HepG2 (cell line): ENCODE results near the gene RNU4-1. TPM values are rescaled to one million over a fixed set of nuclear protein-coding genes. Genes with fewer than 3 reads are reported as not detected.
"Not testable (repeated sequence)": the region's sequence is repeated elsewhere in the genome, so short reads cannot be mapped to it uniquely, and the experiment has no call there.

Source experiments
- ATAC-seq: fragments of 200-7000 bp; cut with Tn5 transposase; 3 replicates; pipeline ENCODE4 v1.9.1; 2020; ENCODE audit warnings: mild to moderate bottlenecking, moderate library complexity
- BruUV-seq: library from RNA; stranded (reverse); fragments of 400-500 nt; replicated peaks from 2 replicates; lab custom pipeline; 2021; lab: Mats Ljungman, UMichigan
- CTCF ChIA-PET: fragments of 300-600 bp; formaldehyde crosslinking; extraction: SDS; loops from one replicate; lab custom pipeline; 2021; ENCODE audit warnings: low total read pairs, inconsistent platforms, low intra/inter-chr PET ratio; lab: Yijun Ruan, JAX
- POLR2A ChIA-PET: fragments of 350-600 bp; sonication (Branson Sonifier 250); formaldehyde crosslinking; loops from one replicate; lab custom pipeline; 2020; ENCODE audit warnings: antibody characterized with exemption, inconsistent platforms; lab: Yijun Ruan, JAX
- DNase-seq: peaks from one replicate; pipeline ENCODE4 v3.0.0-alpha.2; 2015; ENCODE audit warnings: low spot score
- FAIRE-seq: peaks from 3 replicates; lab custom pipeline; 2011; peaks lifted over from hg19 to GRCh38; lab: Jason Lieb, UNC
- H2AFZ ChIP-seq: one replicate; pipeline ENCODE4 v1.6.1; 2011; ENCODE audit warnings: low read length, inconsistent platforms
- H3K27ac ChIP-seq: fragments of 300-600 bp; 3 replicates; pipeline ENCODE4 v1.8.0; 2011; ENCODE audit warnings: mixed run types, mild to moderate bottlenecking, mixed read lengths, low read length, inconsistent platforms; ENCODE audit not compliant: insufficient read depth; ENCODE audit errors: extremely low read length
- H3K27me3 ChIP-seq, 2 experiments: fragments of 200-600 bp in 1 of 2; 2 replicates in 1 of 2; 3 replicates in 1 of 2; pipeline versions ENCODE4 v1.6.0 to v1.8.0; 2011; ENCODE audit warnings: low read length in 2 of 2, mild to moderate bottlenecking in 2 of 2, moderate library complexity in 2 of 2, inconsistent platforms in 1 of 2; ENCODE audit not compliant: insufficient read depth in 2 of 2, control insufficient read depth in 1 of 2
- H3K36me3 ChIP-seq, 2 experiments: fragments of 200-600 bp in 1 of 2; replicated peaks in 1 of 2; 2 replicates in 1 of 2; 3 replicates in 1 of 2; pipeline versions ENCODE4 v1.5.1 to v1.8.0; 2011; ENCODE audit warnings: low read length in 2 of 2, inconsistent platforms in 1 of 2; ENCODE audit not compliant: insufficient read depth in 2 of 2, control insufficient read depth in 1 of 2
- H3K4me1 ChIP-seq: 2 replicates; pipeline ENCODE4 v1.5.1; 2012; ENCODE audit warnings: low read length, inconsistent platforms; ENCODE audit not compliant: insufficient read depth
- H3K4me2 ChIP-seq: 2 replicates; pipeline ENCODE4 v1.6.0; 2011; ENCODE audit warnings: low read depth, low read length, inconsistent platforms
- H3K4me3 ChIP-seq, 3 experiments: fragments of 200-600 bp in 1 of 3; sonication (generic), shearing (Covaris generic) in 1 of 3; replicated peaks in 1 of 3; 2 replicates each; pipeline ENCODE4 v1.5.1; 2011 to 2016; ENCODE audit warnings: low read length in 3 of 3, inconsistent platforms in 2 of 3, low read depth in 2 of 3, mild to moderate bottlenecking in 2 of 3, control low read depth in 1 of 3, mixed read lengths in 1 of 3; ENCODE audit not compliant: insufficient read depth in 1 of 3
- H3K79me2 ChIP-seq: one replicate; pipeline ENCODE4 v1.6.1; 2011; ENCODE audit warnings: low read length, inconsistent platforms; ENCODE audit not compliant: insufficient read depth
- H3K9ac ChIP-seq: 2 replicates; pipeline ENCODE4 v1.6.0; 2011; ENCODE audit warnings: mild to moderate bottlenecking, low read depth, low read length, inconsistent platforms; ENCODE audit not compliant: insufficient read depth
- H3K9me3 ChIP-seq: 2 replicates; pipeline ENCODE4 v1.5.1; 2012; ENCODE audit warnings: mild to moderate bottlenecking, low read length
- H4K20me1 ChIP-seq: 2 replicates; pipeline ENCODE4 v1.6.0; 2011; ENCODE audit warnings: inconsistent platforms, mild to moderate bottlenecking, low read length, moderate library complexity; ENCODE audit not compliant: insufficient read depth
- KLF13 ChIP-seq: sonication (generic); formaldehyde crosslinking; IDR thresholded peaks from 2 replicates; pipeline ENCODE4 v1.4.0; 2020; ENCODE audit warnings: mild to moderate bottlenecking, missing genetic modification reagents
- ZNF225 ChIP-seq: sonication (generic); formaldehyde crosslinking; IDR thresholded peaks from 2 replicates; pipeline ENCODE4 v1.4.0; 2020; ENCODE audit warnings: mild to moderate bottlenecking, missing genetic modification reagents
- ZNF629 ChIP-seq: sonication (generic); formaldehyde crosslinking; conservative IDR thresholded peaks from 2 replicates; pipeline ENCODE4 v1.5.0; 2020; ENCODE audit warnings: missing genetic modification reagents
- WGBS: methylation state at CpG from one replicate; pipeline ENCODE4 v1.1.6; 2017; ENCODE audit warnings: low lambda C conversion rate; 5-methylcytosine and 5-hydroxymethylcytosine counted together
- in situ Hi-C: cut with HindIII; loops from 2 replicates; pipeline ENCODE4 v1.10.0; 2017; ENCODE audit warnings: low pct_unique_long_range_greater_than_20kb; ENCODE audit not compliant: extremely low pct_ligation_motif_present
- intact Hi-C: fragments of 100-400 bp; cut with micrococcal nuclease; formaldehyde crosslinking; loops from one replicate; pipeline ENCODE4 v1.10.0; 2022; ENCODE audit not compliant: unreplicated experiment
- polyA plus RNA-seq, 8 experiments: library from polyadenylated mRNA; depleted of rRNA in 3 of 8; stranded (reverse) in 7 of 8; unstranded in 1 of 8; fragments of >200 nt; fragmentation: Illumina TruSeq in 4 of 8; extraction: Trizol in 4 of 8; gene quantifications; 2 replicates each; pipeline versions ENCODE4 v1.2.1 to v1.2.3, GENCODE V29; 2011 to 2016; ENCODE audit warnings: low read depth in 4 of 8, missing spikeins in 1 of 8, mixed read lengths in 1 of 8; ENCODE audit not compliant: insufficient read depth in 1 of 8
- total RNA-seq, 5 experiments: library from RNA; depleted of rRNA; stranded (reverse); fragments of >200 nt; fragmentation: Illumina TruSeq; extraction: Trizol; gene quantifications; 2 replicates each; pipeline ENCODE4 v1.2.3, GENCODE V29; 2016; ENCODE audit warnings: low read depth in 1 of 5

Gene RNU4-1
- total and polyA plus RNA-seq, 2 of the 13 experiments (the other 11 are each of a cell fraction or from before 2014, with no cell fraction given) = 7,407 TPM; not detected in 1

- no peak for ATAC-seq
- peaks cover 2% of the 10 kb centered on the region; the same call in 1 of the 2 replicates for H4K20me1 ChIP-seq
These were observed 40.7 kb downstream of the RNU4-1 start for GRCh38 chr12:120252071-120252906.

GRCh38 chr12:120251364-120252070, 41.5 kb downstream of the RNU4-1 start:
- 95% methylated on average over 12 of the region's 12 CpGs for WGBS
- H2AFZ ChIP-seq, BruUV-seq, in situ Hi-C loops, H3K9ac ChIP-seq, H3K9me3 ChIP-seq, H3K36me3 ChIP-seq, H4K20me1 ChIP-seq, intact Hi-C loops, ATAC-seq, H3K4me3 ChIP-seq, H3K27me3 ChIP-seq, CTCF ChIA-PET, H3K4me2 ChIP-seq, DNase-seq, FAIRE-seq, H3K27ac ChIP-seq: not testable (repeated sequence)
- Histone ChIP-seq H3K4me1 (peaks cover 23% of the 10 kb centered on the region), H3K79me2 (peaks cover 29% of the 10 kb centered on the region)
- peak; percentile 34; the same call in 1 of the 2 replicates for TF ChIP-seq ZNF629 (CRISPR knock-in tag)
- POLR2A ChIA-PET = interaction anchor here (0.6 to 1.3 kb wide), 2 partner anchors 32 to 50 kb away, joined by 3 to 4 read pairs; partner anchors contain the start of gene RPLP0

More at GRCh38 chr12:120252071-120252906, 40.7 kb downstream of the RNU4-1 start:
- no peak overlapping the region for H2AFZ ChIP-seq
- H3K27me3 ChIP-seq = no peaks in the 10 kb centered on the region
- H3K9me3 ChIP-seq = no peaks in the 10 kb centered on the region
- H3K79me2 ChIP-seq = peaks cover 33% of the 10 kb centered on the region
- no peak overlapping the region for H3K9ac ChIP-seq
- no peak overlapping the region for H3K4me2 ChIP-seq
- H3K4me3 ChIP-seq = no peak overlapping the region
- H3K4me1 ChIP-seq = peaks cover 31% of the 10 kb centered on the region
- no TSS peak for BruUV-seq
- peaks cover 0 to 2% of the 10 kb centered on the region in 2 experiments; a peak in 1 of 5 replicates for H3K36me3 ChIP-seq
- no peak overlapping the region for H3K27ac ChIP-seq
- ChIA-PET CTCF (no interaction called here), POLR2A (interaction anchor here (1.3 kb wide), 1 partner anchor 51 kb away, joined by 4 read pairs; the partner anchor contains the start of gene RPLP0)
- intact Hi-C loops (no loop called here), in situ Hi-C loops (no loop called here)
- TF ChIP-seq KLF13 (no peak), ZNF225 (no peak)
- FAIRE-seq (no peak), DNase-seq (no peak)
- 96% methylated on average over 12 of the region's 12 CpGs for WGBS
